NK-92 treated with Interleukin-12 subunit alpha and Interleukin-12 subunit beta, amount 100 ng/mL, for 24 hours (cell line): ENCODE measurements around the gene OR51B4.
"Not testable (repeated sequence)": the region's sequence is repeated elsewhere in the genome, so short reads cannot be mapped to it uniquely, and the experiment has no call there.

ENCODE experiments used
- DNase-seq: peaks from one replicate; lab custom pipeline; 2025; lab: John Stamatoyannopoulos, UW

OR51B4 gene

GRCh38 chr11:5301846-5302245 lies at the start of gene OR51B4:
Gene OR51B4 (minus strand): TSS chr11:5301946. CDS start chr11:5301946, 0 bp downstream.
- no peak for DNase-seq

- DNase-seq, result no peak
Observed at GRCh38 chr11:5351208-5351607, 49.5 kb upstream of the OR51B4 start, which contains the start of gene OR51B6. Gene OR51B6 (plus strand): TSS chr11:5351508. CDS start chr11:5351508, 0 bp downstream.

GRCh38 chr11:5349550-5349949 lies 47.8 kb upstream of the OR51B4 start:
- no peak for DNase-seq

- DNase-seq, result no peak
Observed at GRCh38 chr11:5348551-5349194, 46.9 kb upstream of the OR51B4 start.

GRCh38 chr11:5345831-5346230 lies 44.1 kb upstream of the OR51B4 start:
- DNase-seq, result no peak

GRCh38 chr11:5343474-5344335 lies 42.0 kb upstream of the OR51B4 start, which contains the start of gene OR51B5:
Gene OR51B5 (minus strand): TSS chr11:5343524. CDS start chr11:5343524, 0 bp downstream.
- no peak for DNase-seq

- DNase-seq, result no peak
Observed at GRCh38 chr11:5339771-5340322, 38.1 kb upstream of the OR51B4 start.

GRCh38 chr11:5337253-5337652 lies 35.5 kb upstream of the OR51B4 start:
- DNase-seq, result not testable (repeated sequence)

- DNase-seq, result no peak
Observed at GRCh38 chr11:5336331-5336730, 34.6 kb upstream of the OR51B4 start.

GRCh38 chr11:5335170-5335569 lies 33.4 kb upstream of the OR51B4 start:
- DNase-seq, result no peak

- no peak for DNase-seq
Observed at GRCh38 chr11:5324197-5324596, 22.5 kb upstream of the OR51B4 start, which contains the start of gene OR51B2. Gene OR51B2 (minus strand): TSS chr11:5324297. CDS start chr11:5324297, 0 bp downstream.

GRCh38 chr11:5317292-5317691 lies 15.5 kb upstream of the OR51B4 start:
- DNase-seq, result no peak

- not testable (repeated sequence) for DNase-seq
Observed at GRCh38 chr11:5313326-5314023, 11.7 kb upstream of the OR51B4 start.

- DNase-seq, result no peak
Observed at GRCh38 chr11:5310423-5310822, 8.7 kb upstream of the OR51B4 start.

GRCh38 chr11:5307256-5308019 lies 5.7 kb upstream of the OR51B4 start:
- DNase-seq, result no peak

- DNase-seq, result no peak
Observed at GRCh38 chr11:5304046-5304445, 2.3 kb upstream of the OR51B4 start.

- DNase-seq, result no peak
Observed at GRCh38 chr11:5303626-5304025, 1.9 kb upstream of the OR51B4 start.

GRCh38 chr11:5300251-5300650 lies 1.5 kb downstream of the OR51B4 start:
- DNase-seq, result no peak

GRCh38 chr11:5298451-5298850 lies 3.3 kb downstream of the OR51B4 start:
- DNase-seq, result no peak

GRCh38 chr11:5297721-5298323 lies 3.9 kb downstream of the OR51B4 start:
- no peak for DNase-seq
